ENCODE data around the gene ALLC.

The ALLC gene

DNA sequence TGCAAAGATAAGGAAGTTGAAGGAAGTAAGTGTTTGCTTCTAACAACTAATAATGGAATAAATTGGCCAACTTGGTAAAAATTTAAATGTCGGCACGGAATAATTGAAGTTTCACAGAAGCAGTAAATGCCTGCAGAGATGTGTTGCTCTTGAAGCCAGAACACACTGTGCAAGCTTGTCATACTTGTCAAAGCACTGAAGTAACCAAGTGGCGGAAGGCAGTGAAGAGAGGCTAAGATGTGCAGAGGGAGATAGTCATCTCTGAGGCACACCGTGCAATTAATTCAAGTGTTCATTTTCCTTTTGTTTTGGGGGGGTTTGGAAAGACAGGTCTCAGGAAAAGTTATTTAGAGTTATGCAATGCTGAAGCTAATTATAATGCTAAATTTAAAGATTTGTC, 50.6 kb downstream of the ALLC start:
- TF ChIP-seq, protein P1, sequence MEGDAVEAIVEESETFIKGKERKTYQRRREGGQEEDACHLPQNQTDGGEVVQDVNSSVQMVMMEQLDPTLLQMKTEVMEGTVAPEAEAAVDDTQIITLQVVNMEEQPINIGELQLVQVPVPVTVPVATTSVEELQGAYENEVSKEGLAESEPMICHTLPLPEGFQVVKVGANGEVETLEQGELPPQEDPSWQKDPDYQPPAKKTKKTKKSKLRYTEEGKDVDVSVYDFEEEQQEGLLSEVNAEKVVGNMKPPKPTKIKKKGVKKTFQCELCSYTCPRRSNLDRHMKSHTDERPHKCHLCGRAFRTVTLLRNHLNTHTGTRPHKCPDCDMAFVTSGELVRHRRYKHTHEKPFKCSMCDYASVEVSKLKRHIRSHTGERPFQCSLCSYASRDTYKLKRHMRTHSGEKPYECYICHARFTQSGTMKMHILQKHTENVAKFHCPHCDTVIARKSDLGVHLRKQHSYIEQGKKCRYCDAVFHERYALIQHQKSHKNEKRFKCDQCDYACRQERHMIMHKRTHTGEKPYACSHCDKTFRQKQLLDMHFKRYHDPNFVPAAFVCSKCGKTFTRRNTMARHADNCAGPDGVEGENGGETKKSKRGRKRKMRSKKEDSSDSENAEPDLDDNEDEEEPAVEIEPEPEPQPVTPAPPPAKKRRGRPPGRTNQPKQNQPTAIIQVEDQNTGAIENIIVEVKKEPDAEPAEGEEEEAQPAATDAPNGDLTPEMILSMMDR (IDR thresholded peaks at IDR 0.05; ENCODE audit: insufficient read depth, low read length, poor library complexity, severe bottlenecking) = no peak
- no peak for DNase-seq (ENCODE audit: extremely low read depth, insufficient read length)
- Histone ChIP-seq H3K4me3 (replicated peaks; ENCODE audit: low read depth, low read length) (no peak overlapping the region), H3K36me3 (ENCODE audit: control insufficient read depth, insufficient read depth, low read length) (no peaks in the 10 kb centered on the region), H3K27me3 (replicated peaks; ENCODE audit: control insufficient read depth, insufficient read depth, low read length) (no peaks in the 10 kb centered on the region)

GRCh38 chr2:3709225-3709624, 51.2 kb downstream of the ALLC start:
- H3K36me3 ChIP-seq (ENCODE audit: control insufficient read depth, insufficient read depth, low read length) = no peaks in the 10 kb centered on the region
- DNase-seq (ENCODE audit: extremely low read depth, insufficient read length) = no peak
- TF ChIP-seq, protein P1 (IDR thresholded peaks at IDR 0.05; ENCODE audit: insufficient read depth, low read length, poor library complexity, severe bottlenecking) = no peak
- no peaks in the 10 kb centered on the region for H3K27me3 ChIP-seq (replicated peaks; ENCODE audit: control insufficient read depth, insufficient read depth, low read length)
- no peak overlapping the region for H3K4me3 ChIP-seq (replicated peaks; ENCODE audit: low read depth, low read length)

DNA sequence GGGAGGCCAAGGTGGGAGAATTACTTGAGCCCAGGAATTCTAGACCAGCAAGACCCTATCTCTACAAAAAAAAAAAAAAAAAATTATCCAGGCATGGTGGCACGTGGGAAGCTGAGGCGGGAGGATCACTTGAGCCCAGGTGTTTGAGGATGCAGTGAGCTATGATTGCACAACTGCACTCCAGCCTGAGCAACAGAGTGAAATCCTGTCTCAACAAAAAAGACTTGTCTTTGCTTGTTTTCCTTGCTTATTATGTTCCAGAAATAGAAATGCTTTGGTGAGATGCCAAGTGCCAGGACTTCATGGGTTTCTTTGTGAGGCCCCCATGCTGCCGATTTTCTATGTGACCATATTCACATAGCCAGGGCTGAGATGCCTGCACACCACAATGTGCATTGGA, 54.4 kb downstream of the ALLC start:
- Histone ChIP-seq H3K4me3 (replicated peaks; ENCODE audit: low read depth, low read length) (no peak overlapping the region), H3K36me3 (ENCODE audit: control insufficient read depth, insufficient read depth, low read length) (no peaks in the 10 kb centered on the region), H3K27me3 (replicated peaks; ENCODE audit: control insufficient read depth, insufficient read depth, low read length) (no peaks in the 10 kb centered on the region)
- DNase-seq (ENCODE audit: extremely low read depth, insufficient read length) = no peak
- TF ChIP-seq, protein P1 (IDR thresholded peaks at IDR 0.05; ENCODE audit: insufficient read depth, low read length, poor library complexity, severe bottlenecking) = no peak

DNA sequence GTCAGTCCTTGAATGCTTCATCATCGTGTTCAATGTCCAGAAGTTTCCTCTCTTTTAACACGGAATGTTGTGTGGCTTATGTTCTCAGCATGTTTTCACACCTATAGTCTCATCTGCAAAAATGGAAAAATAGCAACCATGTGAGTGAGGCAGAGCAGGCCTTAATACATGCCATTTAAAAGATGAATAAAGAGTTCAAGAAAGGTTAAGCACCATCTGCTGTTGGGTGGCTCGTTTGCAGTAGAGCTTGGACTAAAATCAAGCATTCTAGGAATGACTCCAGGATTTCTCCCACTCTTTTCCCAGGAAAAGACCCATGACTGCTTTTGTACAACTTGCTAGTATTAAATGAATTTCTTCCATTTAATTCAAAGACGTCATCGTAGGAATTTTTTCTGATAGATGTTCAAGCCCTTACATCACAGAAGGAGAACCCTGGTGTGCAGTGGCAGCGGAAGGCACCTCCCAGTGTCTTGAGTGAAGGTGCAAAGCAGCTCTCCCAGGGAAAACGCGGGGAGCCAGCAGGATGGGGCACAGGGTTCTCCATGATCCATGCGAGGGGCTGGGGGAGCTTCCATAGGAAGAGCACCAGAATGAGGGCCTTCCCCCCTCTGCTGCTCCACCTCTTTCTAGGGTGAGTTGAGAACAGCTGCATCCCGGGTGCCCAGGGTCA, 55.0 kb downstream of the ALLC start:
- Histone ChIP-seq H3K27me3 (replicated peaks; ENCODE audit: control insufficient read depth, insufficient read depth, low read length) (no peaks in the 10 kb centered on the region), H3K4me3 (replicated peaks; ENCODE audit: low read depth, low read length) (no peak overlapping the region), H3K36me3 (ENCODE audit: control insufficient read depth, insufficient read depth, low read length) (no peaks in the 10 kb centered on the region)
- no peak for DNase-seq (ENCODE audit: extremely low read depth, insufficient read length)
- TF ChIP-seq, protein P1 (IDR thresholded peaks at IDR 0.05; ENCODE audit: insufficient read depth, low read length, poor library complexity, severe bottlenecking) = no peak

GRCh38 chr2:3718679-3719078, 60.7 kb downstream of the ALLC start:
- no peaks in the 10 kb centered on the region for H3K27me3 ChIP-seq (replicated peaks; ENCODE audit: control insufficient read depth, insufficient read depth, low read length)
- H3K4me3 ChIP-seq (replicated peaks; ENCODE audit: low read depth, low read length) = no peak overlapping the region
- TF ChIP-seq, protein P1 (IDR thresholded peaks at IDR 0.05; ENCODE audit: insufficient read depth, low read length, poor library complexity, severe bottlenecking) = no peak
- H3K36me3 ChIP-seq (ENCODE audit: control insufficient read depth, insufficient read depth, low read length) = no peaks in the 10 kb centered on the region
- no peak for DNase-seq (ENCODE audit: extremely low read depth, insufficient read length)

DNA sequence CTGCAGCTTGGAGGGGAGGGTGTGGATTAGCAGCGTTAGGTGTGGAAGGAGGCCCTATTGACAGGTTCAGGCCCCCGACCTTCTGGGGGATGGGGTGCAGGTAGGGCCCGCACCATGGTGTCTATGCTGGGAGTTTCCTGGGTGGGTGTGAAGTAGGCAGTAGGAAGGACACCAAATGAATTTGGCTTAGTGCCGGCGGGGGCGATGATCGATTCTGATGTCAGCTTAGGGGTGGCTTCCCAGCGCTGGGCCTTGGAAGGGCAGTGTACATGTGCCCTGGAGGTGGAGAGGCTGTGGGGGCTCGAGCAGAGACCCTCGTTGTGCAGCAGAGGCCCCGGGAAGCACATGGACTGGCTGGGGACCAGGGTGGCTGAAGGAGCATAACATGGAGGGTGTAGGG, 67.0 kb downstream of the ALLC start:
- Histone ChIP-seq H3K27me3 (replicated peaks; ENCODE audit: control insufficient read depth, insufficient read depth, low read length) (no peaks in the 10 kb centered on the region; the same call in none of the 2 replicates), H3K4me3 (replicated peaks; ENCODE audit: low read depth, low read length) (no peak overlapping the region), H3K36me3 (ENCODE audit: control insufficient read depth, insufficient read depth, low read length) (no peaks in the 10 kb centered on the region)
- TF ChIP-seq, protein P1 (IDR thresholded peaks at IDR 0.05; ENCODE audit: insufficient read depth, low read length, poor library complexity, severe bottlenecking) = no peak
- no peak for DNase-seq (ENCODE audit: extremely low read depth, insufficient read length)
